ENCODE data around the gene ATP6V1F.

The ATP6V1F gene

GRCh38 chr7:128847721-128848211 lies 14.9 kb upstream of the ATP6V1F start:
- H3K27ac ChIP-seq, result no peak overlapping the region
- no peak for DNase-seq (ENCODE audit: low read depth, low spot score)

- DNase-seq (ENCODE audit: low read depth, low spot score), result no peak
- no peak overlapping the region for H3K27ac ChIP-seq
Measured at GRCh38 chr7:128848289-128849155, 14.1 kb upstream of the ATP6V1F start.

- H3K27ac ChIP-seq, result no peak overlapping the region
- no peak for DNase-seq (ENCODE audit: low read depth, low spot score)
Measured at GRCh38 chr7:128849156-128849515, 13.5 kb upstream of the ATP6V1F start.

GRCh38 chr7:128849804-128850490 lies 12.7 kb upstream of the ATP6V1F start:
- no peak overlapping the region for H3K27ac ChIP-seq
- no peak for DNase-seq (ENCODE audit: low read depth, low spot score)

GRCh38 chr7:128852537-128853254 lies 10.0 kb upstream of the ATP6V1F start:
- no peak for DNase-seq (ENCODE audit: low read depth, low spot score)
- no peak overlapping the region for H3K27ac ChIP-seq

GRCh38 chr7:128853799-128854198 lies 8.9 kb upstream of the ATP6V1F start:
- DNase-seq (ENCODE audit: low read depth, low spot score), result no peak
- no peak overlapping the region for H3K27ac ChIP-seq

- no peak overlapping the region for H3K27ac ChIP-seq
- DNase-seq (ENCODE audit: low read depth, low spot score), result no peak
Measured at GRCh38 chr7:128854396-128854795, 8.3 kb upstream of the ATP6V1F start.

GRCh38 chr7:128855559-128855958 lies 7.1 kb upstream of the ATP6V1F start:
- no peak for DNase-seq (ENCODE audit: low read depth, low spot score)
- no peak overlapping the region for H3K27ac ChIP-seq

- no peak overlapping the region for H3K27ac ChIP-seq
- no peak for DNase-seq (ENCODE audit: low read depth, low spot score)
Measured at GRCh38 chr7:128856001-128856718, 6.5 kb upstream of the ATP6V1F start.

- no peak overlapping the region for H3K27ac ChIP-seq
- no peak for DNase-seq (ENCODE audit: low read depth, low spot score)
Measured at GRCh38 chr7:128858380-128859231, 4.0 kb upstream of the ATP6V1F start.

- DNase-seq (ENCODE audit: low read depth, low spot score), result no peak
- H3K27ac ChIP-seq, result no peak overlapping the region
Measured at GRCh38 chr7:128859232-128860157, 3.2 kb upstream of the ATP6V1F start.

GRCh38 chr7:128860158-128861073 lies 2.2 kb upstream of the ATP6V1F start:
- no peak overlapping the region for H3K27ac ChIP-seq
- DNase-seq (ENCODE audit: low read depth, low spot score), result no peak

- no peak overlapping the region for H3K27ac ChIP-seq
- no peak for DNase-seq (ENCODE audit: low read depth, low spot score)
Measured at GRCh38 chr7:128861957-128862570, 592 bp upstream of the ATP6V1F start.

GRCh38 chr7:128863433-128863989 lies 855 bp downstream of the ATP6V1F start:
- no peak for DNase-seq (ENCODE audit: low read depth, low spot score)
- peak overlapping the region; percentile 62 for H3K27ac ChIP-seq

GRCh38 chr7:128865303-128865702 lies 2.6 kb downstream of the ATP6V1F start:
- DNase-seq (ENCODE audit: low read depth, low spot score), result no peak

GRCh38 chr7:128865996-128866877 lies 3.6 kb downstream of the ATP6V1F start:
- DNase-seq (ENCODE audit: low read depth, low spot score), result no peak
- H3K27ac ChIP-seq, result no peak overlapping the region

More at GRCh38 chr7:128865303-128865702, 2.6 kb downstream of the ATP6V1F start:
- H3K27ac ChIP-seq, result no peak overlapping the region

Measured in epithelial cell of prostate (primary cell).